ENCODE measurements around the gene NFKBIZ. TPM values are rescaled to one million over a fixed set of nuclear protein-coding genes. Genes with fewer than 3 reads are reported as not detected.

NFKBIZ gene
- total and polyA plus RNA-seq, 4 donors: 4.8 to 78.8 (median 23.7) TPM

GRCh38 chr3:101842245-101842934 lies 6.9 kb upstream of the NFKBIZ start:
- Histone ChIP-seq H3K36me3 (ENCODE audit: control insufficient read depth in 4 of 4, insufficient read depth in 3 of 4, low read depth in 1 of 4, low read length in 3 of 4) (peaks cover 0 to 1% (median 0%) of the 10 kb centered on the region in 4 donors), H3K4me3 (ENCODE audit: low read depth in 1 of 3, low read length in 3 of 3) (no peak overlapping the region), H3K27ac (ENCODE audit: low read depth in 1 of 2, low read length in 2 of 2) (no peak overlapping the region), H3K9ac (ENCODE audit: low read depth in 1 of 2, low read length in 2 of 2) (no peak overlapping the region), H3K27me3 (ENCODE audit: control insufficient read depth in 4 of 4, insufficient read depth in 4 of 4, low read length in 3 of 4) (no peaks in the 10 kb centered on the region), H3K9me3 (ENCODE audit: control insufficient read depth in 4 of 4, low read length in 3 of 4) (no peaks in the 10 kb centered on the region), H3K4me1 (ENCODE audit: control insufficient read depth in 4 of 4, insufficient read depth in 4 of 4, low read length in 3 of 4) (peaks cover 2 to 14% (median 5%) of the 10 kb centered on the region in 4 donors)
- DNase-seq (ENCODE audit: low spot score): no peak
- WGBS: 90% methylated on average over 2 of the region's 2 CpGs
- TF ChIP-seq, protein P1, sequence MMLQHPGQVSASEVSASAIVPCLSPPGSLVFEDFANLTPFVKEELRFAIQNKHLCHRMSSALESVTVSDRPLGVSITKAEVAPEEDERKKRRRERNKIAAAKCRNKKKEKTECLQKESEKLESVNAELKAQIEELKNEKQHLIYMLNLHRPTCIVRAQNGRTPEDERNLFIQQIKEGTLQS (IDR thresholded peaks at IDR 0.05): no peak
- TF ChIP-seq FOXA1 (IDR thresholded peaks at IDR 0.05) (no peak), RXRA (IDR thresholded peaks at IDR 0.05) (no peak), EGR1 (IDR thresholded peaks at IDR 0.05; ENCODE audit: low read depth in 2 of 2) (no peak), SP1 (IDR thresholded peaks at IDR 0.05) (no peak)

DNA sequence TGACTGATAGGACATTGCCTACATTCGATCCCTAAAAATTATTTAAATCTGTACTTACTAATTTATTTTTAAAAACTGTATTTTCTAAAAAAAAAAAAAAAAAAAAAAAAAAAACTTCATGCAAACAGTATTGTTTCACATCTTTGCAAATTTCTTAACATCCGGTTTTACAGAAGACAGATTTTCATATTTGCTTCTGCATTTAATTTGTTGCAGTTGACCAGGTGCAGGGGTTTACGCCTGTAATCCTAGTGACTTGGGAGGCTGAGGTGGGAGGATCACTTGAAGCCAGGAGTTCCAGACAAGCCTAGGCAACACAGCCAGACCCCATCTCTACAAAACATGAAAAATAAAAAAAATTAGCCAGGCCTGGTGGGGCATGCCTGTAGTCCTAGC lies 6.4 kb upstream of the NFKBIZ start:
- Histone ChIP-seq H3K4me3 (ENCODE audit: low read depth in 1 of 3, low read length in 3 of 3) (no peak overlapping the region), H3K4me1 (ENCODE audit: control insufficient read depth in 4 of 4, insufficient read depth in 4 of 4, low read length in 3 of 4) (peaks cover 7 to 20% (median 9%) of the 10 kb centered on the region in 4 donors), H3K9ac (ENCODE audit: low read depth in 1 of 2, low read length in 2 of 2) (no peak overlapping the region), H3K36me3 (ENCODE audit: control insufficient read depth in 4 of 4, insufficient read depth in 3 of 4, low read depth in 1 of 4, low read length in 3 of 4) (peaks cover 0 to 1% (median 0%) of the 10 kb centered on the region in 4 donors), H3K9me3 (ENCODE audit: control insufficient read depth in 4 of 4, low read length in 3 of 4) (no peaks in the 10 kb centered on the region), H3K27ac (ENCODE audit: low read depth in 1 of 2, low read length in 2 of 2) (no peak overlapping the region), H3K27me3 (ENCODE audit: control insufficient read depth in 4 of 4, insufficient read depth in 4 of 4, low read length in 3 of 4) (no peaks in the 10 kb centered on the region)
- DNase-seq (ENCODE audit: low spot score): no peak
- 93% methylated on average over 3 of the region's 3 CpGs for WGBS
- TF ChIP-seq, protein P2, sequence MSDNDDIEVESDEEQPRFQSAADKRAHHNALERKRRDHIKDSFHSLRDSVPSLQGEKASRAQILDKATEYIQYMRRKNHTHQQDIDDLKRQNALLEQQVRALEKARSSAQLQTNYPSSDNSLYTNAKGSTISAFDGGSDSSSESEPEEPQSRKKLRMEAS (IDR thresholded peaks at IDR 0.05): no peak
- TF ChIP-seq, protein P3, sequence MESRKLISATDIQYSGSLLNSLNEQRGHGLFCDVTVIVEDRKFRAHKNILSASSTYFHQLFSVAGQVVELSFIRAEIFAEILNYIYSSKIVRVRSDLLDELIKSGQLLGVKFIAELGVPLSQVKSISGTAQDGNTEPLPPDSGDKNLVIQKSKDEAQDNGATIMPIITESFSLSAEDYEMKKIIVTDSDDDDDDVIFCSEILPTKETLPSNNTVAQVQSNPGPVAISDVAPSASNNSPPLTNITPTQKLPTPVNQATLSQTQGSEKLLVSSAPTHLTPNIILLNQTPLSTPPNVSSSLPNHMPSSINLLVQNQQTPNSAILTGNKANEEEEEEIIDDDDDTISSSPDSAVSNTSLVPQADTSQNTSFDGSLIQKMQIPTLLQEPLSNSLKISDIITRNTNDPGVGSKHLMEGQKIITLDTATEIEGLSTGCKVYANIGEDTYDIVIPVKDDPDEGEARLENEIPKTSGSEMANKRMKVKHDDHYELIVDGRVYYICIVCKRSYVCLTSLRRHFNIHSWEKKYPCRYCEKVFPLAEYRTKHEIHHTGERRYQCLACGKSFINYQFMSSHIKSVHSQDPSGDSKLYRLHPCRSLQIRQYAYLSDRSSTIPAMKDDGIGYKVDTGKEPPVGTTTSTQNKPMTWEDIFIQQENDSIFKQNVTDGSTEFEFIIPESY (IDR thresholded peaks at IDR 0.05): no peak
- TF ChIP-seq HNF4G (IDR thresholded peaks at IDR 0.05) (no peak), JUND (IDR thresholded peaks at IDR 0.05) (no peak), FOXA1 (IDR thresholded peaks at IDR 0.05) (no peak), GABPA (IDR thresholded peaks at IDR 0.05 in 1 of 2, conservative IDR thresholded peaks at IDR 0.05 in 1 of 2) (no peak), FOXA2 (IDR thresholded peaks at IDR 0.05) (no peak), HNF4A (conservative IDR thresholded peaks at IDR 0.05) (no peak), SP1 (IDR thresholded peaks at IDR 0.05) (no peak), EGR1 (IDR thresholded peaks at IDR 0.05; ENCODE audit: low read depth in 2 of 2) (no peak), TAF1 (conservative IDR thresholded peaks at IDR 0.05) (no peak), CTCF (IDR thresholded peaks at IDR 0.05; ENCODE audit: low read depth, low read length, missing input control) (no peak)
- TF ChIP-seq, protein P4, sequence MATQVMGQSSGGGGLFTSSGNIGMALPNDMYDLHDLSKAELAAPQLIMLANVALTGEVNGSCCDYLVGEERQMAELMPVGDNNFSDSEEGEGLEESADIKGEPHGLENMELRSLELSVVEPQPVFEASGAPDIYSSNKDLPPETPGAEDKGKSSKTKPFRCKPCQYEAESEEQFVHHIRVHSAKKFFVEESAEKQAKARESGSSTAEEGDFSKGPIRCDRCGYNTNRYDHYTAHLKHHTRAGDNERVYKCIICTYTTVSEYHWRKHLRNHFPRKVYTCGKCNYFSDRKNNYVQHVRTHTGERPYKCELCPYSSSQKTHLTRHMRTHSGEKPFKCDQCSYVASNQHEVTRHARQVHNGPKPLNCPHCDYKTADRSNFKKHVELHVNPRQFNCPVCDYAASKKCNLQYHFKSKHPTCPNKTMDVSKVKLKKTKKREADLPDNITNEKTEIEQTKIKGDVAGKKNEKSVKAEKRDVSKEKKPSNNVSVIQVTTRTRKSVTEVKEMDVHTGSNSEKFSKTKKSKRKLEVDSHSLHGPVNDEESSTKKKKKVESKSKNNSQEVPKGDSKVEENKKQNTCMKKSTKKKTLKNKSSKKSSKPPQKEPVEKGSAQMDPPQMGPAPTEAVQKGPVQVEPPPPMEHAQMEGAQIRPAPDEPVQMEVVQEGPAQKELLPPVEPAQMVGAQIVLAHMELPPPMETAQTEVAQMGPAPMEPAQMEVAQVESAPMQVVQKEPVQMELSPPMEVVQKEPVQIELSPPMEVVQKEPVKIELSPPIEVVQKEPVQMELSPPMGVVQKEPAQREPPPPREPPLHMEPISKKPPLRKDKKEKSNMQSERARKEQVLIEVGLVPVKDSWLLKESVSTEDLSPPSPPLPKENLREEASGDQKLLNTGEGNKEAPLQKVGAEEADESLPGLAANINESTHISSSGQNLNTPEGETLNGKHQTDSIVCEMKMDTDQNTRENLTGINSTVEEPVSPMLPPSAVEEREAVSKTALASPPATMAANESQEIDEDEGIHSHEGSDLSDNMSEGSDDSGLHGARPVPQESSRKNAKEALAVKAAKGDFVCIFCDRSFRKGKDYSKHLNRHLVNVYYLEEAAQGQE (IDR thresholded peaks at IDR 0.05): no peak

Measured in liver (tissue), 9 donors.